WTC11 (cell line): ENCODE results near the gene METTL22. TPM values are rescaled to one million over a fixed set of nuclear protein-coding genes. Genes with fewer than 3 reads are reported as not detected.

Experiments used
- ATAC-seq: fragments of 200-7000 bp; cut with Tn5 transposase; 2 replicates; pipeline ENCODE4 v1.10.0; 2021; ENCODE audit warnings: mild to moderate bottlenecking, moderate library complexity
- CTCF ChIA-PET: fragments of 300-600 bp; sonication (Branson Sonifier 250); formaldehyde crosslinking; loops from one replicate; lab custom pipeline; 2021; ENCODE audit warnings: antibody characterized with exemption; lab: Charles Lee
- POLR2A ChIA-PET: fragments of 350-600 bp; sonication (Branson Sonifier 250); formaldehyde crosslinking; loops from one replicate; lab custom pipeline; 2021; ENCODE audit warnings: antibody characterized with exemption; lab: Charles Lee
- DNase-seq: peaks from one replicate; pipeline ENCODE4 v3.0.0; 2021; ENCODE audit warnings: low spot score
- H3K27ac Mint-ChIP-seq: 2 replicates; pipeline ENCODE4 v1.8.0; 2021; ENCODE audit warnings: mixed read lengths
- H3K27me3 Mint-ChIP-seq: 2 replicates; pipeline ENCODE4 v1.8.0; 2021; ENCODE audit warnings: low read depth, mild to moderate bottlenecking, moderate library complexity, mixed read lengths
- H3K36me3 Mint-ChIP-seq: 2 replicates; pipeline ENCODE4 v1.8.0; 2021; ENCODE audit warnings: mixed read lengths
- H3K4me1 Mint-ChIP-seq: 2 replicates; pipeline ENCODE4 v1.8.0; 2022; ENCODE audit warnings: mixed read lengths
- H3K4me3 Mint-ChIP-seq: 2 replicates; pipeline ENCODE4 v1.8.0; 2021; ENCODE audit warnings: mild to moderate bottlenecking, moderate library complexity, mixed read lengths
- H3K9me3 Mint-ChIP-seq: 2 replicates; pipeline ENCODE4 v1.8.0; 2021; ENCODE audit warnings: mixed read lengths
- CBFB ChIP-seq: sonication (generic); formaldehyde crosslinking; IDR thresholded peaks from 2 replicates; pipeline ENCODE4 v1.8.1; 2022; ENCODE audit warnings: mild to moderate bottlenecking, low read depth, missing genetic modification reagents
- FOXP1 ChIP-seq: sonication (generic); formaldehyde crosslinking; IDR thresholded peaks from 2 replicates; pipeline ENCODE4 v1.8.0; 2022; ENCODE audit warnings: missing genetic modification reagents, mild to moderate bottlenecking, moderate library complexity, borderline replicate concordance
- GTF2I ChIP-seq: fragments of 250-450 bp; sonication (Bioruptor Pico); conservative IDR thresholded peaks from 2 replicates; pipeline ENCODE4 v1.4.0; 2021; ENCODE audit warnings: mild to moderate bottlenecking
- JAZF1 ChIP-seq: fragments of 250-450 bp; sonication (Bioruptor Pico); IDR thresholded peaks from 2 replicates; pipeline ENCODE4 v1.9.0; 2021; ENCODE audit warnings: moderate library complexity, mild to moderate bottlenecking, inconsistent platforms
- NFYB ChIP-seq: sonication (generic); formaldehyde crosslinking; conservative IDR thresholded peaks from 2 replicates; pipeline ENCODE4 v1.8.0; 2022; ENCODE audit warnings: low read depth, missing genetic modification reagents
- TEAD4 ChIP-seq: sonication (generic); formaldehyde crosslinking; IDR thresholded peaks from 2 replicates; pipeline ENCODE4 v1.8.0; 2022; ENCODE audit warnings: mild to moderate bottlenecking, missing genetic modification reagents
- ZBTB21 ChIP-seq: sonication (generic); formaldehyde crosslinking; IDR thresholded peaks from 2 replicates; pipeline ENCODE4 v1.8.1; 2023; ENCODE audit warnings: mild to moderate bottlenecking, missing genetic modification reagents, borderline replicate concordance
- ZNF232 ChIP-seq: sonication (generic); formaldehyde crosslinking; IDR thresholded peaks from 2 replicates; pipeline ENCODE4 v1.8.0; 2022; ENCODE audit warnings: mild to moderate bottlenecking, missing genetic modification reagents
- total RNA-seq: library from RNA; stranded (reverse); gene quantifications from 3 replicates; pipeline ENCODE4 v1.2.3, GENCODE V29; 2021
- TF ChIP-seq, protein P1 (sequence below): sonication (generic); formaldehyde crosslinking; IDR thresholded peaks from 2 replicates; pipeline ENCODE4 v1.8.1; 2023; ENCODE audit warnings: mild to moderate bottlenecking, missing genetic modification reagents, borderline replicate concordance
- TF ChIP-seq, protein P2 (sequence below): sonication (generic); formaldehyde crosslinking; IDR thresholded peaks from 2 replicates; pipeline ENCODE4 v1.8.1; 2023; ENCODE audit warnings: mild to moderate bottlenecking, missing genetic modification reagents, moderate library complexity
- TF ChIP-seq, protein P3 (sequence below): fragments of 250-450 bp; sonication (Bioruptor Pico); IDR thresholded peaks from 2 replicates; pipeline ENCODE4 v1.8.0; 2021; ENCODE audit warnings: mild to moderate bottlenecking
- TF ChIP-seq, protein P4 (sequence below): fragments of 250-450 bp; sonication (Bioruptor Pico); IDR thresholded peaks from 2 replicates; pipeline ENCODE4 v1.9.0; 2021; ENCODE audit warnings: mild to moderate bottlenecking
- TF ChIP-seq, protein P5 (sequence below): fragments of 250-450 bp; sonication (Bioruptor Pico); IDR thresholded peaks from 2 replicates; pipeline ENCODE4 v2.1.2; 2022; ENCODE audit warnings: mild to moderate bottlenecking, moderate library complexity
- TF ChIP-seq, protein P6 (sequence below): sonication (generic); formaldehyde crosslinking; IDR thresholded peaks from 2 replicates; pipeline ENCODE4 v1.8.0; 2022; ENCODE audit warnings: mild to moderate bottlenecking, missing genetic modification reagents
- TF ChIP-seq, protein P7 (sequence below): sonication (generic); formaldehyde crosslinking; IDR thresholded peaks from 2 replicates; pipeline ENCODE4 v1.8.1; 2022; ENCODE audit warnings: mild to moderate bottlenecking, moderate library complexity, missing genetic modification reagents

METTL22 gene
- total RNA-seq, 1 experiment from 2014 or later = 82.0 TPM

DNA sequence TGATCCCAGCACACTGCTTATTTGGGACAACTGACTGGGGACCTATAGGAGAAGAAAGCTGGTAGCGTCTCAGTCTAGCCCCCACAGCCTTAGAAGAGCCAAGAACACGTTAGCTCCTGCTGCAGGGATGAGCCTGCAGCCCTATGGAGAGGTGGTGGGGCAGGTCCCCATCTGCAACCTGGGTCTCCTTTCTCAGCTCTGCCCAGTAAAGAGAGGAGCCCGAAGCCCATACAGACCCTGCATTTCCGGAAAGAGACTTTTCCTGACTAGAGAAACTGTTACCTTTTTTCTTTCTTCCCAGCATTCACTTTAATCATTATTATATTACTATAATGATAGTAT, 788 bp downstream of the METTL22 start:
- Mint-ChIP-seq H3K27ac (peak overlapping the region; percentile 97), H3K36me3 (peaks cover 19% of the 10 kb centered on the region), H3K9me3 (no peaks in the 10 kb centered on the region), H3K4me1 (peaks cover 9% of the 10 kb centered on the region; the same call in 1 of the 2 replicates), H3K27me3 (peaks cover 5% of the 10 kb centered on the region; the same call in 1 of the 2 replicates), H3K4me3 (peak overlapping the region; percentile 100)
- TF ChIP-seq TEAD4 (CRISPR knock-in tag) (no peak), ZNF232 (CRISPR knock-in tag) (no peak), GTF2I (CRISPR knock-in tag) (no peak), CBFB (no peak), ZBTB21 (CRISPR knock-in tag) (no peak), JAZF1 (CRISPR knock-in tag) (no peak), NFYB (CRISPR knock-in tag) (no peak)
- TF ChIP-seq, protein P1, sequence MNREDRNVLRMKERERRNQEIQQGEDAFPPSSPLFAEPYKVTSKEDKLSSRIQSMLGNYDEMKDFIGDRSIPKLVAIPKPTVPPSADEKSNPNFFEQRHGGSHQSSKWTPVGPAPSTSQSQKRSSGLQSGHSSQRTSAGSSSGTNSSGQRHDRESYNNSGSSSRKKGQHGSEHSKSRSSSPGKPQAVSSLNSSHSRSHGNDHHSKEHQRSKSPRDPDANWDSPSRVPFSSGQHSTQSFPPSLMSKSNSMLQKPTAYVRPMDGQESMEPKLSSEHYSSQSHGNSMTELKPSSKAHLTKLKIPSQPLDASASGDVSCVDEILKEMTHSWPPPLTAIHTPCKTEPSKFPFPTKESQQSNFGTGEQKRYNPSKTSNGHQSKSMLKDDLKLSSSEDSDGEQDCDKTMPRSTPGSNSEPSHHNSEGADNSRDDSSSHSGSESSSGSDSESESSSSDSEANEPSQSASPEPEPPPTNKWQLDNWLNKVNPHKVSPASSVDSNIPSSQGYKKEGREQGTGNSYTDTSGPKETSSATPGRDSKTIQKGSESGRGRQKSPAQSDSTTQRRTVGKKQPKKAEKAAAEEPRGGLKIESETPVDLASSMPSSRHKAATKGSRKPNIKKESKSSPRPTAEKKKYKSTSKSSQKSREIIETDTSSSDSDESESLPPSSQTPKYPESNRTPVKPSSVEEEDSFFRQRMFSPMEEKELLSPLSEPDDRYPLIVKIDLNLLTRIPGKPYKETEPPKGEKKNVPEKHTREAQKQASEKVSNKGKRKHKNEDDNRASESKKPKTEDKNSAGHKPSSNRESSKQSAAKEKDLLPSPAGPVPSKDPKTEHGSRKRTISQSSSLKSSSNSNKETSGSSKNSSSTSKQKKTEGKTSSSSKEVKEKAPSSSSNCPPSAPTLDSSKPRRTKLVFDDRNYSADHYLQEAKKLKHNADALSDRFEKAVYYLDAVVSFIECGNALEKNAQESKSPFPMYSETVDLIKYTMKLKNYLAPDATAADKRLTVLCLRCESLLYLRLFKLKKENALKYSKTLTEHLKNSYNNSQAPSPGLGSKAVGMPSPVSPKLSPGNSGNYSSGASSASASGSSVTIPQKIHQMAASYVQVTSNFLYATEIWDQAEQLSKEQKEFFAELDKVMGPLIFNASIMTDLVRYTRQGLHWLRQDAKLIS (CRISPR knock-in tag) = no peak
- TF ChIP-seq, protein P2, sequence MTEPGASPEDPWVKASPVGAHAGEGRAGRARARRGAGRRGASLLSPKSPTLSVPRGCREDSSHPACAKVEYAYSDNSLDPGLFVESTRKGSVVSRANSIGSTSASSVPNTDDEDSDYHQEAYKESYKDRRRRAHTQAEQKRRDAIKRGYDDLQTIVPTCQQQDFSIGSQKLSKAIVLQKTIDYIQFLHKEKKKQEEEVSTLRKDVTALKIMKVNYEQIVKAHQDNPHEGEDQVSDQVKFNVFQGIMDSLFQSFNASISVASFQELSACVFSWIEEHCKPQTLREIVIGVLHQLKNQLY (CRISPR knock-in tag) = no peak
- TF ChIP-seq, protein P3, sequence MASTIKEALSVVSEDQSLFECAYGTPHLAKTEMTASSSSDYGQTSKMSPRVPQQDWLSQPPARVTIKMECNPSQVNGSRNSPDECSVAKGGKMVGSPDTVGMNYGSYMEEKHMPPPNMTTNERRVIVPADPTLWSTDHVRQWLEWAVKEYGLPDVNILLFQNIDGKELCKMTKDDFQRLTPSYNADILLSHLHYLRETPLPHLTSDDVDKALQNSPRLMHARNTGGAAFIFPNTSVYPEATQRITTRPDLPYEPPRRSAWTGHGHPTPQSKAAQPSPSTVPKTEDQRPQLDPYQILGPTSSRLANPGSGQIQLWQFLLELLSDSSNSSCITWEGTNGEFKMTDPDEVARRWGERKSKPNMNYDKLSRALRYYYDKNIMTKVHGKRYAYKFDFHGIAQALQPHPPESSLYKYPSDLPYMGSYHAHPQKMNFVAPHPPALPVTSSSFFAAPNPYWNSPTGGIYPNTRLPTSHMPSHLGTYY (CRISPR knock-in tag) = no peak
- TF ChIP-seq, protein P4, sequence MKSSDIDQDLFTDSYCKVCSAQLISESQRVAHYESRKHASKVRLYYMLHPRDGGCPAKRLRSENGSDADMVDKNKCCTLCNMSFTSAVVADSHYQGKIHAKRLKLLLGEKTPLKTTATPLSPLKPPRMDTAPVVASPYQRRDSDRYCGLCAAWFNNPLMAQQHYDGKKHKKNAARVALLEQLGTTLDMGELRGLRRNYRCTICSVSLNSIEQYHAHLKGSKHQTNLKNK (CRISPR knock-in tag) = no peak
- TF ChIP-seq, protein P5, sequence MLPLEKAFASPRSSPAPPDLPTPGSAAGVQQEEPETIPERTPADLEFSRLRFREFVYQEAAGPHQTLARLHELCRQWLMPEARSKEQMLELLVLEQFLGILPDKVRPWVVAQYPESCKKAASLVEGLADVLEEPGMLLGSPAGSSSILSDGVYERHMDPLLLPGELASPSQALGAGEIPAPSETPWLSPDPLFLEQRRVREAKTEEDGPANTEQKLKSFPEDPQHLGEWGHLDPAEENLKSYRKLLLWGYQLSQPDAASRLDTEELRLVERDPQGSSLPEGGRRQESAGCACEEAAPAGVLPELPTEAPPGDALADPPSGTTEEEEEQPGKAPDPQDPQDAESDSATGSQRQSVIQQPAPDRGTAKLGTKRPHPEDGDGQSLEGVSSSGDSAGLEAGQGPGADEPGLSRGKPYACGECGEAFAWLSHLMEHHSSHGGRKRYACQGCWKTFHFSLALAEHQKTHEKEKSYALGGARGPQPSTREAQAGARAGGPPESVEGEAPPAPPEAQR (CRISPR knock-in tag) = no peak
- TF ChIP-seq, protein P6, sequence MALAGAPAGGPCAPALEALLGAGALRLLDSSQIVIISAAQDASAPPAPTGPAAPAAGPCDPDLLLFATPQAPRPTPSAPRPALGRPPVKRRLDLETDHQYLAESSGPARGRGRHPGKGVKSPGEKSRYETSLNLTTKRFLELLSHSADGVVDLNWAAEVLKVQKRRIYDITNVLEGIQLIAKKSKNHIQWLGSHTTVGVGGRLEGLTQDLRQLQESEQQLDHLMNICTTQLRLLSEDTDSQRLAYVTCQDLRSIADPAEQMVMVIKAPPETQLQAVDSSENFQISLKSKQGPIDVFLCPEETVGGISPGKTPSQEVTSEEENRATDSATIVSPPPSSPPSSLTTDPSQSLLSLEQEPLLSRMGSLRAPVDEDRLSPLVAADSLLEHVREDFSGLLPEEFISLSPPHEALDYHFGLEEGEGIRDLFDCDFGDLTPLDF = no peak
- ChIA-PET POLR2A (interaction anchor here (1.1 to 1.2 kb wide), 2 partner anchors 13 to 32 kb away, joined by 3 to 6 read pairs; partner anchors contain the start of gene TMEM114), CTCF (interaction anchor here (0.6 to 2.1 kb wide), 4 partner anchors 13 to 537 kb away, joined by 3 to 15 read pairs (median 3); no protein-coding TSS in a partner anchor)
- peak; percentile 28 for ATAC-seq
- DNase-seq = no peak

DNA sequence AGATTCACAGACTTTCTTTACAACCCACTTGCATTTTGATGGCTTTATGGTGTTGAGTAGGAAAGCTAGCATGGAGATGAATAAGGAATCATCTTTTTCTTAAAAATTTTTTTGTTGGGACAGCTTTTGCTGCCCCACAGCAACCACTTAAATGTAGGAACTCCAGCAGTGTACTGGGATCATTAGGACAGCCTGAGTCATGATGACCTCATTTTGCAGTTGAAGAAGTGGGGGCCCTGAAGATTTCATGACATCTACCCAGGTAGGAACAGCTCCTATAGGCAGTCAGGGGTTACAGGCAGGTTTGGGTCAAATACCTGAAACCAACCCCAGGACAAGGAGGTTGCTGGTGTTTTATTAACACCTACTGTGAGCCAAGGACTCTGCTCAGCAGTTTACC, 2.1 kb downstream of the METTL22 start:
- ChIA-PET POLR2A (no interaction called here), CTCF (interaction anchor here (4.0 kb wide), 1 partner anchor 12 kb away, joined by 17 read pairs; no protein-coding TSS in a partner anchor)
- TF ChIP-seq, protein P7, sequence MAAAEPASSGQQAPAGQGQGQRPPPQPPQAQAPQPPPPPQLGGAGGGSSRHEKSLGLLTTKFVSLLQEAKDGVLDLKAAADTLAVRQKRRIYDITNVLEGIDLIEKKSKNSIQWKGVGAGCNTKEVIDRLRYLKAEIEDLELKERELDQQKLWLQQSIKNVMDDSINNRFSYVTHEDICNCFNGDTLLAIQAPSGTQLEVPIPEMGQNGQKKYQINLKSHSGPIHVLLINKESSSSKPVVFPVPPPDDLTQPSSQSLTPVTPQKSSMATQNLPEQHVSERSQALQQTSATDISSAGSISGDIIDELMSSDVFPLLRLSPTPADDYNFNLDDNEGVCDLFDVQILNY (CRISPR knock-in tag) = no peak
- no peak for TF ChIP-seq FOXP1 (CRISPR knock-in tag)
- DNase-seq = no peak
- H3K4me3 Mint-ChIP-seq = peak overlapping the region; percentile 31
- no peaks in the 10 kb centered on the region for H3K9me3 Mint-ChIP-seq
- H3K27me3 Mint-ChIP-seq = no peaks in the 10 kb centered on the region; the same call in 1 of the 2 replicates
- H3K36me3 Mint-ChIP-seq = peaks cover 32% of the 10 kb centered on the region
- H3K4me1 Mint-ChIP-seq = peaks cover 9% of the 10 kb centered on the region; the same call in 1 of the 2 replicates
- H3K27ac Mint-ChIP-seq = no peak overlapping the region
- no peak for ATAC-seq
